ENCODE results near the gene KXD1.

DNA sequence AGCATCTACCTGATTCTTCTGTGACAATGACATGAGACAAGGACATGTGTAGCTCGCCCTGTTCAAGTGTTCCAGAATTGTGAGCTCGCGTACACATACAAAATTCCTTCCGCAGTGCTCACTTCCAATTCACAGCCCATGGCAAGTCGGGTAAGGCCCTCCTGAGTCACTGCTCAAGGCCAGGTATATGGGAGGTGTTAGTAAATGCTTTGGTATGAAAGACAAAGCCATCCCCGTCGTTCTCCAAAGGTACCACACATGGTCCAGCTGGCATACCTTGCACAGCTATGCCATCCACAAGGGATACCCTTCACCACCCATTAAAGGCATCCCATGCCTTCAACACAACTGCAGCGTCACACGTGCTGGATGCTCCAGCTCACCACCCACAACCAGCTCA is 31.4 kb upstream of the KXD1 start:
- TF ChIP-seq, protein P1, sequence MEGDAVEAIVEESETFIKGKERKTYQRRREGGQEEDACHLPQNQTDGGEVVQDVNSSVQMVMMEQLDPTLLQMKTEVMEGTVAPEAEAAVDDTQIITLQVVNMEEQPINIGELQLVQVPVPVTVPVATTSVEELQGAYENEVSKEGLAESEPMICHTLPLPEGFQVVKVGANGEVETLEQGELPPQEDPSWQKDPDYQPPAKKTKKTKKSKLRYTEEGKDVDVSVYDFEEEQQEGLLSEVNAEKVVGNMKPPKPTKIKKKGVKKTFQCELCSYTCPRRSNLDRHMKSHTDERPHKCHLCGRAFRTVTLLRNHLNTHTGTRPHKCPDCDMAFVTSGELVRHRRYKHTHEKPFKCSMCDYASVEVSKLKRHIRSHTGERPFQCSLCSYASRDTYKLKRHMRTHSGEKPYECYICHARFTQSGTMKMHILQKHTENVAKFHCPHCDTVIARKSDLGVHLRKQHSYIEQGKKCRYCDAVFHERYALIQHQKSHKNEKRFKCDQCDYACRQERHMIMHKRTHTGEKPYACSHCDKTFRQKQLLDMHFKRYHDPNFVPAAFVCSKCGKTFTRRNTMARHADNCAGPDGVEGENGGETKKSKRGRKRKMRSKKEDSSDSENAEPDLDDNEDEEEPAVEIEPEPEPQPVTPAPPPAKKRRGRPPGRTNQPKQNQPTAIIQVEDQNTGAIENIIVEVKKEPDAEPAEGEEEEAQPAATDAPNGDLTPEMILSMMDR (IDR thresholded peaks at IDR 0.05), result no peak
- TF ChIP-seq POLR2A (IDR thresholded peaks at IDR 0.05), result no peak

Data from thyroid gland (tissue), 4 donors.